MCF 10A (cell line): ENCODE results near the gene TKT. TPM values are rescaled to one million over a fixed set of nuclear protein-coding genes. Genes with fewer than 3 reads are reported as not detected.
"Not testable (repeated sequence)": the region's sequence is repeated elsewhere in the genome, so short reads cannot be mapped to it uniquely, and the experiment has no call there.

Experiments used
- BruUV-seq: library from RNA; stranded (reverse); fragments of 400-500 nt; replicated peaks from 2 replicates; lab custom pipeline; 2021; lab: Mats Ljungman, UMichigan
- CTCF ChIA-PET: fragments of 300-600 bp; sonication (Branson Sonifier 250); formaldehyde crosslinking; extraction: SDS; loops from one replicate; lab custom pipeline; 2021; ENCODE audit warnings: antibody characterized with exemption, inconsistent platforms; lab: Yijun Ruan, JAX
- POLR2A ChIA-PET: fragments of 300-600, 350-650 bp; sonication (Branson Sonifier 250); formaldehyde crosslinking; extraction: SDS; loops from one replicate; lab custom pipeline; 2020; ENCODE audit warnings: antibody characterized with exemption, inconsistent platforms; lab: Yijun Ruan, JAX
- DNase-seq: peaks from one replicate; pipeline ENCODE4 v3.0.0-alpha.2; 2018; ENCODE audit not compliant: unreplicated experiment
- H3K27ac Mint-ChIP-seq: one replicate; pipeline ENCODE4 v1.8.0; 2022; ENCODE audit warnings: mild to moderate bottlenecking, low read depth, mixed read lengths; ENCODE audit not compliant: unreplicated experiment
- H3K27me3 Mint-ChIP-seq: one replicate; pipeline ENCODE4 v1.8.0; 2022; ENCODE audit warnings: mixed read lengths; ENCODE audit not compliant: insufficient read depth, unreplicated experiment
- H3K36me3 Mint-ChIP-seq: one replicate; pipeline ENCODE4 v1.8.0; 2022; ENCODE audit warnings: mild to moderate bottlenecking, moderate library complexity, mixed read lengths; ENCODE audit not compliant: insufficient read depth, unreplicated experiment
- H3K4me1 Mint-ChIP-seq: one replicate; pipeline ENCODE4 v1.8.0; 2022; ENCODE audit warnings: mixed read lengths; ENCODE audit not compliant: insufficient read depth, unreplicated experiment
- H3K4me3 Mint-ChIP-seq: one replicate; pipeline ENCODE4 v1.8.0; 2022; ENCODE audit warnings: mild to moderate bottlenecking, moderate library complexity, mixed read lengths; ENCODE audit not compliant: unreplicated experiment
- H3K9me3 Mint-ChIP-seq: one replicate; pipeline ENCODE4 v1.8.0; 2022; ENCODE audit warnings: mixed read lengths; ENCODE audit not compliant: unreplicated experiment
- intact Hi-C: fragments of 100-400 bp; cut with micrococcal nuclease; formaldehyde crosslinking; loops from 2 replicates; pipeline ENCODE4 v1.14.1; 2022
- total RNA-seq: library from RNA; stranded (reverse); gene quantifications from 2 replicates; pipeline ENCODE4 v1.2.3, GENCODE V29; 2022
- TF ChIP-seq, protein P1 (sequence below): fragments of 200-600 bp; IDR thresholded peaks from one replicate; pipeline ENCODE4 v1.8.0; 2022; ENCODE audit warnings: antibody characterized with exemption, mild to moderate bottlenecking; ENCODE audit not compliant: unreplicated experiment

The TKT gene
- total RNA-seq, 1 experiment from 2014 or later = 326 TPM

DNA sequence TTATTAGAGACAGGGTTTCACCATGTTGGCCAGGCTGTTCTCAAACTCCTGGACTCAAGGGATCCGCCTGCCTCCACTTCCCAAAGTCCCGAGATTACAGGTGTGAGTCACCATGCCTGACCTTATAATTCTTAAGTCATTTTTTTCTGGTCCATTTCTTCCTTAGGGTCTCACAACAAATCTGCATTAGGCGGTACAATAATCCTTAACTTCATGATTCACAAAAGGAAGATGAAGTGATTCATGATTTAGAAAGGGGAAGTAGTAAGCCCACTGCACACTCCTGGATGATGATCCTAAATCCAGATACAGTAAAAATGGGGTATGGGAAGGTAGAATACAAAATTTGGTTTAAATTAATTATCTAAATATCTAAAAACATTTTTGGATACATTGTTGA is 45.0 kb upstream of the TKT start:
- intact Hi-C loops = no loop called here
- no TSS peak for BruUV-seq
- ChIA-PET CTCF (interaction anchor here (0.6 to 5.8 kb wide), 7 partner anchors 9 to 466 kb away, joined by 3 to 44 read pairs (median 4); no protein-coding TSS in a partner anchor), POLR2A (interaction anchor here (0.9 kb wide), 1 partner anchor 9 kb away, joined by 3 read pairs; no protein-coding TSS in a partner anchor)
- Mint-ChIP-seq H3K27me3 (no peaks in the 10 kb centered on the region), H3K27ac (no peak overlapping the region), H3K36me3 (peaks cover 70% of the 10 kb centered on the region), H3K9me3 (no peaks in the 10 kb centered on the region), H3K4me1 (no peaks in the 10 kb centered on the region), H3K4me3 (no peak overlapping the region)
- TF ChIP-seq, protein P1, sequence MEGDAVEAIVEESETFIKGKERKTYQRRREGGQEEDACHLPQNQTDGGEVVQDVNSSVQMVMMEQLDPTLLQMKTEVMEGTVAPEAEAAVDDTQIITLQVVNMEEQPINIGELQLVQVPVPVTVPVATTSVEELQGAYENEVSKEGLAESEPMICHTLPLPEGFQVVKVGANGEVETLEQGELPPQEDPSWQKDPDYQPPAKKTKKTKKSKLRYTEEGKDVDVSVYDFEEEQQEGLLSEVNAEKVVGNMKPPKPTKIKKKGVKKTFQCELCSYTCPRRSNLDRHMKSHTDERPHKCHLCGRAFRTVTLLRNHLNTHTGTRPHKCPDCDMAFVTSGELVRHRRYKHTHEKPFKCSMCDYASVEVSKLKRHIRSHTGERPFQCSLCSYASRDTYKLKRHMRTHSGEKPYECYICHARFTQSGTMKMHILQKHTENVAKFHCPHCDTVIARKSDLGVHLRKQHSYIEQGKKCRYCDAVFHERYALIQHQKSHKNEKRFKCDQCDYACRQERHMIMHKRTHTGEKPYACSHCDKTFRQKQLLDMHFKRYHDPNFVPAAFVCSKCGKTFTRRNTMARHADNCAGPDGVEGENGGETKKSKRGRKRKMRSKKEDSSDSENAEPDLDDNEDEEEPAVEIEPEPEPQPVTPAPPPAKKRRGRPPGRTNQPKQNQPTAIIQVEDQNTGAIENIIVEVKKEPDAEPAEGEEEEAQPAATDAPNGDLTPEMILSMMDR = no peak
- DNase-seq = no peak

GRCh38 chr3:53299611-53300023 is 43.8 kb upstream of the TKT start:
- not testable (repeated sequence) for H3K27ac Mint-ChIP-seq

DNA sequence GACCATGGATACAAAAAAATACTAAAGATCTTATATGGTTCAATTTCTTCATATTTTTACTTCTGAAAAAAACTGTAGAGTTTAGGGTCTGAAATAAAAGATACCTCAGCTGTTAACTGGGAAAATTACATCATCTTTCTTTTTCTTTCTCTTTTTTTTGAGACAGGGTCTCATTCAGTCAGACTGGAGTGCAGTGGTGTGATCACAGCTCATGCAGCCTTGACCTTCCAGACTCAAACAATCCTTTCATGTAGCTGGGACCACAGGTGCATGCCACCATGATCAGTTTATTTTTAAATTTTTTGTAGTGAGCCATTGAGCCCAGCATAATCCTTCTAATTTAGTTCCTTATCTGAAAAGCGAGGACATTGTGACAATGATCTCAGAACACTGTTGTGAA is 39.6 kb upstream of the TKT start:
- Mint-ChIP-seq H3K9me3 (no peaks in the 10 kb centered on the region), H3K4me3 (no peak overlapping the region), H3K36me3 (peaks cover 39% of the 10 kb centered on the region), H3K27ac (no peak overlapping the region), H3K27me3 (no peaks in the 10 kb centered on the region), H3K4me1 (no peaks in the 10 kb centered on the region)
- no peak for DNase-seq
- ChIA-PET POLR2A (interaction anchor here (0.6 to 1.1 kb wide), 3 partner anchors 14 to 61 kb away, joined by 3 read pairs; no protein-coding TSS in a partner anchor), CTCF (interaction anchor here (0.6 to 1.6 kb wide), 4 partner anchors 15 to 415 kb away, joined by 3 to 5 read pairs (median 4); no protein-coding TSS in a partner anchor)
- BruUV-seq = no TSS peak
- TF ChIP-seq, protein P1 = no peak
- intact Hi-C loops = no loop called here

More at GRCh38 chr3:53299611-53300023, 43.8 kb upstream of the TKT start:
- H3K27me3 Mint-ChIP-seq, H3K4me3 Mint-ChIP-seq, H3K4me1 Mint-ChIP-seq, H3K9me3 Mint-ChIP-seq, BruUV-seq: not testable (repeated sequence)
- TF ChIP-seq, protein P1 = peak; percentile 83
- POLR2A ChIA-PET = interaction anchor here (0.8 to 1.6 kb wide), 2 partner anchors 48 to 247 kb away, joined by 3 read pairs; partner anchors contain the start of gene DCP1A
- H3K36me3 Mint-ChIP-seq = peaks cover 57% of the 10 kb centered on the region
- CTCF ChIA-PET = interaction anchor here (0.6 to 5.8 kb wide), 28 partner anchors 8 to 640 kb away, joined by 3 to 44 read pairs (median 4); no protein-coding TSS in a partner anchor
- peak; percentile 51 for DNase-seq
- intact Hi-C loops = loop anchor here (1.0 kb wide), 3 partner anchors 79 to 411 kb away; no protein-coding TSS in a partner anchor

DNA sequence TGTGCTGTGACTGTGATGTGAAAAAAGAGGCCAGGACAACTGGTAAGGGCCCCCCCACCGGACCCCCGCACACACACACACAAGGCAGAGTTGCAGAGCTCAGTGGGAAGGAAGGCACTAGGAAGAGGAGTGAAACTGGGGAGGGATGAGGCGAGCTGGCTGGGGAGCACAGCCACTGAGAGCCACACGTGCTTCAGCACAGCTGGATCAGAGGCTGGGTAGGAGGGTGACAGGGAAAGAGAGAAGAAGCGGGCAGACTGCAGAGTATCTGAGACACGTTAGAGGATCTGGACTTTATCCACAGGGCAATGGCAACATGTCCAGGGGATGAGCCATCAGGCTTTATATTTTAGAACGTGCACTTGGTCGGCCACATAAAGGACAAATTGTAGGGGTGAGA is 38.0 kb upstream of the TKT start:
- TF ChIP-seq, protein P1 = no peak
- DNase-seq = no peak
- Mint-ChIP-seq H3K4me1 (no peaks in the 10 kb centered on the region), H3K27ac (no peak overlapping the region), H3K27me3 (no peaks in the 10 kb centered on the region), H3K9me3 (no peaks in the 10 kb centered on the region), H3K36me3 (peaks cover 38% of the 10 kb centered on the region), H3K4me3 (no peak overlapping the region)
- BruUV-seq = no TSS peak
- CTCF ChIA-PET = interaction anchor here (0.6 to 1.6 kb wide), 2 partner anchors 211 to 416 kb away, joined by 3 to 4 read pairs; no protein-coding TSS in a partner anchor
- intact Hi-C loops = no loop called here
- POLR2A ChIA-PET = no interaction called here
